Raji (cell line): ENCODE data around the gene SCFD1.

ENCODE experiments used
- POLR2A ChIP-seq: IDR thresholded peaks from 2 replicates; pipeline ENCODE4 v1.6.1; 2011; ENCODE audit warnings: low read depth, low read length, control low read depth; ENCODE audit not compliant: insufficient read depth

Gene SCFD1

GRCh38 chr14:30655658-30656057, 33.5 kb downstream of the SCFD1 start:
- no peak for TF ChIP-seq POLR2A

- TF ChIP-seq POLR2A, result no peak
Measured at GRCh38 chr14:30656190-30656632, 34.1 kb downstream of the SCFD1 start.

GRCh38 chr14:30657050-30657449, 34.9 kb downstream of the SCFD1 start:
- TF ChIP-seq POLR2A, result no peak

GRCh38 chr14:30657606-30658163, 35.6 kb downstream of the SCFD1 start:
- TF ChIP-seq POLR2A, result no peak

- no peak for TF ChIP-seq POLR2A
Measured at GRCh38 chr14:30658645-30659044, 36.5 kb downstream of the SCFD1 start.

GRCh38 chr14:30669594-30669993, 47.5 kb downstream of the SCFD1 start:
- no peak for TF ChIP-seq POLR2A

- no peak for TF ChIP-seq POLR2A
Measured at GRCh38 chr14:30673071-30673470, 51.0 kb downstream of the SCFD1 start.

- TF ChIP-seq POLR2A, result no peak
Measured at GRCh38 chr14:30678926-30679431, 56.9 kb downstream of the SCFD1 start.

GRCh38 chr14:30680036-30680435, 57.9 kb downstream of the SCFD1 start:
- TF ChIP-seq POLR2A, result no peak

- TF ChIP-seq POLR2A, result no peak
Measured at GRCh38 chr14:30681752-30682355, 59.7 kb downstream of the SCFD1 start.

- TF ChIP-seq POLR2A, result no peak
Measured at GRCh38 chr14:30691751-30692398, 69.8 kb downstream of the SCFD1 start.

- no peak for TF ChIP-seq POLR2A
Measured at GRCh38 chr14:30692669-30693068, 70.5 kb downstream of the SCFD1 start.

- TF ChIP-seq POLR2A, result no peak
Measured at GRCh38 chr14:30698463-30698862, 76.3 kb downstream of the SCFD1 start.

GRCh38 chr14:30706704-30707103, 84.6 kb downstream of the SCFD1 start:
- TF ChIP-seq POLR2A, result no peak

GRCh38 chr14:30708157-30708556, 86.0 kb downstream of the SCFD1 start:
- no peak for TF ChIP-seq POLR2A

GRCh38 chr14:30709201-30709600, 87.1 kb downstream of the SCFD1 start:
- no peak for TF ChIP-seq POLR2A

- TF ChIP-seq POLR2A, result no peak
Measured at GRCh38 chr14:30710876-30711275, 88.8 kb downstream of the SCFD1 start.

GRCh38 chr14:30719137-30719536, 97.0 kb downstream of the SCFD1 start:
- no peak for TF ChIP-seq POLR2A
